CD14-positive monocyte (primary cell): ENCODE data around the gene OAT. TPM values are rescaled to one million over a fixed set of nuclear protein-coding genes. Genes with fewer than 3 reads are reported as not detected.

Source experiments
- DNase-seq, 3 donors: peaks; one replicate each; pipeline ENCODE4 v3.0.0-alpha.2; 2011 to 2022
- H2AFZ ChIP-seq: 2 replicates; pipeline ENCODE4 v1.6.0; 2012; ENCODE audit warnings: mild to moderate bottlenecking, low read depth, low read length, inconsistent platforms; ENCODE audit not compliant: insufficient read depth, poor library complexity, severe bottlenecking
- H3K27ac ChIP-seq, 2 donors: 1 replicate in 1 of 2; 2 replicates in 1 of 2; pipeline ENCODE4 v1.5.1; 2012 to 2013; ENCODE audit warnings: low read length in 2 of 2, control low read depth in 1 of 2, inconsistent platforms in 1 of 2, low read depth in 1 of 2, mild to moderate bottlenecking in 1 of 2
- H3K27me3 ChIP-seq, 2 donors: one replicate each; pipeline versions ENCODE4 v1.6.0 to v1.6.1; 2011 to 2013; ENCODE audit warnings: low read length in 2 of 2; ENCODE audit not compliant: control insufficient read depth in 2 of 2, insufficient read depth in 2 of 2
- H3K36me3 ChIP-seq, 2 donors: replicated peaks in 1 of 2; 1 replicate in 1 of 2; 2 replicates in 1 of 2; pipeline versions ENCODE4 v1.5.1 to v1.6.1; 2012 to 2013; ENCODE audit warnings: low read length in 2 of 2, control low read depth in 1 of 2, inconsistent platforms in 1 of 2, mild to moderate bottlenecking in 1 of 2; ENCODE audit not compliant: insufficient read depth in 2 of 2, control insufficient read depth in 1 of 2
- H3K4me1 ChIP-seq, 2 donors: 1 replicate in 1 of 2; 2 replicates in 1 of 2; pipeline versions ENCODE4 v1.5.1 to v1.6.1; 2012 to 2013; ENCODE audit warnings: low read length in 2 of 2, control low read depth in 1 of 2, inconsistent platforms in 1 of 2, mild to moderate bottlenecking in 1 of 2, moderate library complexity in 1 of 2; ENCODE audit not compliant: insufficient read depth in 2 of 2, control insufficient read depth in 1 of 2
- H3K4me2 ChIP-seq: replicated peaks from 2 replicates; pipeline ENCODE3; 2012; ENCODE audit warnings: low read length, moderate library complexity, mild to moderate bottlenecking; ENCODE audit not compliant: poor library complexity, severe bottlenecking; ENCODE audit errors: extremely low read depth
- H3K4me3 ChIP-seq, 3 experiments: fragments of 200-600 bp in 1 of 3; sonication (generic) in 1 of 3; replicated peaks in 1 of 3; 1 replicate in 2 of 3; 2 replicates in 1 of 3; pipeline ENCODE4 v1.5.1; 2011 to 2013; ENCODE audit warnings: low read length in 3 of 3, mild to moderate bottlenecking in 3 of 3, control low read depth in 2 of 3, low read depth in 2 of 3, inconsistent platforms in 1 of 3, moderate library complexity in 1 of 3
- H3K79me2 ChIP-seq: 2 replicates; pipeline ENCODE4 v1.6.0; 2012; ENCODE audit warnings: mild to moderate bottlenecking, control low read depth, inconsistent platforms, low read length, moderate library complexity; ENCODE audit not compliant: insufficient read depth
- H3K9ac ChIP-seq: 2 replicates; pipeline ENCODE4 v1.6.0; 2017; ENCODE audit warnings: low read length, mild to moderate bottlenecking; ENCODE audit not compliant: insufficient read depth, poor library complexity, severe bottlenecking
- H3K9me3 ChIP-seq, 2 donors: replicated peaks in 1 of 2; 1 replicate in 1 of 2; 2 replicates in 1 of 2; pipeline versions ENCODE4 v1.5.1 to v1.6.1; 2012 to 2013; ENCODE audit warnings: low read length in 2 of 2, control low read depth in 1 of 2; ENCODE audit not compliant: control insufficient read depth in 1 of 2, insufficient read depth in 1 of 2
- H4K20me1 ChIP-seq: 2 replicates; pipeline ENCODE4 v1.6.0; 2012; ENCODE audit warnings: mild to moderate bottlenecking, low read length, control low read depth, moderate library complexity; ENCODE audit not compliant: insufficient read depth
- H3K27ac Mint-ChIP-seq, 7 donors: one replicate each; pipeline ENCODE4 v1.8.0; 2020; ENCODE audit warnings: mild to moderate bottlenecking in 7 of 7, mixed read lengths in 7 of 7, moderate library complexity in 6 of 7, inconsistent platforms in 2 of 7
- H3K27me3 Mint-ChIP-seq, 3 donors: one replicate each; pipeline ENCODE4 v1.8.0; 2021 to 2022; ENCODE audit warnings: low read depth in 3 of 3, mild to moderate bottlenecking in 3 of 3, mixed read lengths in 3 of 3, moderate library complexity in 3 of 3, inconsistent platforms in 1 of 3
- H3K36me3 Mint-ChIP-seq, 2 donors: one replicate each; pipeline ENCODE4 v1.8.0; 2020; ENCODE audit warnings: mixed read lengths in 2 of 2, inconsistent platforms in 1 of 2, mild to moderate bottlenecking in 1 of 2
- H3K4me1 Mint-ChIP-seq: one replicate; pipeline ENCODE4 v1.8.0; 2020; ENCODE audit warnings: mild to moderate bottlenecking, mixed read lengths
- H3K4me3 Mint-ChIP-seq, 2 donors: one replicate each; pipeline ENCODE4 v1.8.0; 2020; ENCODE audit warnings: mild to moderate bottlenecking in 2 of 2, mixed read lengths in 2 of 2, moderate library complexity in 1 of 2
- H3K9me3 Mint-ChIP-seq, 7 donors: one replicate each; pipeline ENCODE4 v1.8.0; 2020 to 2022; ENCODE audit warnings: mixed read lengths in 7 of 7, mild to moderate bottlenecking in 6 of 7, moderate library complexity in 6 of 7, inconsistent platforms in 2 of 7
- CTCF ChIP-seq: fragments of 200-600 bp; IDR thresholded peaks from one replicate; pipeline ENCODE4 v1.8.0; 2022; ENCODE audit warnings: antibody characterized with exemption, mild to moderate bottlenecking
- WGBS: methylation state at CpG from one replicate; pipeline ENCODE4 v1.1.5; 2013; ENCODE audit warnings: missing lambda C conversion rate; ENCODE audit not compliant: insufficient coverage; 5-methylcytosine and 5-hydroxymethylcytosine counted together
- intact Hi-C, 2 donors: fragments of 100-400 bp; cut with micrococcal nuclease; formaldehyde crosslinking; loops; one replicate each; pipeline versions ENCODE4 v1.15.0 to v1.15.1; 2023
- polyA plus RNA-seq, 3 donors: library from polyadenylated mRNA; depleted of rRNA in 1 of 3; unstranded in 2 of 3; stranded (reverse) in 1 of 3; fragments of 300-500 nt in 2 of 3; fragments of >200 nt in 1 of 3; fragmentation: Illumina TruSeq in 2 of 3; gene quantifications; 1 replicate in 2 of 3; 2 replicates in 1 of 3; pipeline ENCODE4 v1.2.3, GENCODE V29; 2012 to 2021

OAT gene
- polyA plus RNA-seq, 3 donors, result 83.5 to 89.6 (median 87.3) TPM

GRCh38 chr10:124350806-124351205, 67.9 kb downstream of the OAT start:
- Histone ChIP-seq H3K4me2 (no peak overlapping the region), H3K36me3 (no peaks in the 10 kb centered on the region), H3K79me2 (no peaks in the 10 kb centered on the region), H3K9ac (no peak overlapping the region), H3K27me3 (no peaks in the 10 kb centered on the region), H3K4me3 (no peak overlapping the region), H3K4me1 (peaks cover 13 to 21% of the 10 kb centered on the region in 2 donors), H3K9me3 (no peaks in the 10 kb centered on the region), H4K20me1 (no peaks in the 10 kb centered on the region), H3K27ac (no peak overlapping the region), H2AFZ (no peak overlapping the region)
- WGBS, result 100% methylated on average over 7 of the region's 8 CpGs
- Mint-ChIP-seq H3K4me1 (peaks cover 15% of the 10 kb centered on the region), H3K4me3 (no peak overlapping the region), H3K9me3 (peaks cover 0 to 2% (median 0%) of the 10 kb centered on the region in 7 donors), H3K27ac (no peak overlapping the region), H3K36me3 (peaks cover 0 to 2% of the 10 kb centered on the region in 2 donors), H3K27me3 (peaks cover 6 to 11% (median 7%) of the 10 kb centered on the region in 3 donors)
- no peak for TF ChIP-seq CTCF
- intact Hi-C loops, result no loop called here
- no peak for DNase-seq

DNA sequence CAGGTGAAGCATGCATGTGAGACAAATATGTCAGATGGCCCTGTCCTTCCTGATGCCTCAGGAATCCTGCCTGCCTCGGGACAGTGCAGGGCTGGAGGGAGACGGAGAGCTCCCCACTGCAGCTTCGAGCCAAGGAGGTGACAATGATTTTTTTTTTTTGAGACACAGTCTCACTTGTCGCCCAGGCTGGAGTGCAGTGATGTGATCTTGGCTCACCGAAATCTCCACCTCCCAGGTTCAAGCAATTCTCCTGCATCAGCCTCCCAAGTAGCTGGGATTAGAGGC, 68.8 kb downstream of the OAT start:
- Histone ChIP-seq H3K27me3 (no peaks in the 10 kb centered on the region), H3K4me1 (peaks cover 14 to 19% of the 10 kb centered on the region in 2 donors), H2AFZ (no peak overlapping the region), H3K27ac (no peak overlapping the region), H3K4me2 (no peak overlapping the region), H3K9me3 (no peaks in the 10 kb centered on the region), H3K36me3 (no peaks in the 10 kb centered on the region), H3K9ac (no peak overlapping the region), H4K20me1 (no peaks in the 10 kb centered on the region), H3K4me3 (no peak overlapping the region), H3K79me2 (no peaks in the 10 kb centered on the region)
- intact Hi-C loops, result no loop called here
- 97% methylated on average over 3 of the region's 5 CpGs for WGBS
- no peak overlapping the region for H3K4me3 Mint-ChIP-seq
- no peak for TF ChIP-seq CTCF
- peak overlapping the region in 1 of 7 donors; percentile 33 for H3K27ac Mint-ChIP-seq
- H3K36me3 Mint-ChIP-seq, result peaks cover 0 to 2% of the 10 kb centered on the region in 2 donors
- peaks cover 6 to 11% (median 7%) of the 10 kb centered on the region in 3 donors for H3K27me3 Mint-ChIP-seq
- peaks cover 17% of the 10 kb centered on the region for H3K4me1 Mint-ChIP-seq
- H3K9me3 Mint-ChIP-seq, result peaks cover 0 to 2% (median 0%) of the 10 kb centered on the region in 7 donors
- no peak for DNase-seq
